NCI-H774 (cell line): ENCODE measurements around the gene TBCB.
"Not testable (repeated sequence)": the region's sequence is repeated elsewhere in the genome, so short reads cannot be mapped to it uniquely, and the experiment has no call there.

Source experiments
- DNase-seq: peaks from one replicate; lab custom pipeline; 2025; lab: John Stamatoyannopoulos, UW

The TBCB gene, protein sequence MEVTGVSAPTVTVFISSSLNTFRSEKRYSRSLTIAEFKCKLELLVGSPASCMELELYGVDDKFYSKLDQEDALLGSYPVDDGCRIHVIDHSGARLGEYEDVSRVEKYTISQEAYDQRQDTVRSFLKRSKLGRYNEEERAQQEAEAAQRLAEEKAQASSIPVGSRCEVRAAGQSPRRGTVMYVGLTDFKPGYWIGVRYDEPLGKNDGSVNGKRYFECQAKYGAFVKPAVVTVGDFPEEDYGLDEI

GRCh38 chr19:36115453-36116343 is at the start of gene TBCB:
Gene TBCB (plus strand): TSS chr19:36115468. CDS start chr19:36115561, 93 bp downstream.
- DNase-seq, result peak; percentile 79

- no peak for DNase-seq
Measured at GRCh38 chr19:36067681-36068080, 47.6 kb upstream of the TBCB start.

GRCh38 chr19:36068810-36069499 is 46.3 kb upstream of the TBCB start:
- not testable (repeated sequence) for DNase-seq

DNA sequence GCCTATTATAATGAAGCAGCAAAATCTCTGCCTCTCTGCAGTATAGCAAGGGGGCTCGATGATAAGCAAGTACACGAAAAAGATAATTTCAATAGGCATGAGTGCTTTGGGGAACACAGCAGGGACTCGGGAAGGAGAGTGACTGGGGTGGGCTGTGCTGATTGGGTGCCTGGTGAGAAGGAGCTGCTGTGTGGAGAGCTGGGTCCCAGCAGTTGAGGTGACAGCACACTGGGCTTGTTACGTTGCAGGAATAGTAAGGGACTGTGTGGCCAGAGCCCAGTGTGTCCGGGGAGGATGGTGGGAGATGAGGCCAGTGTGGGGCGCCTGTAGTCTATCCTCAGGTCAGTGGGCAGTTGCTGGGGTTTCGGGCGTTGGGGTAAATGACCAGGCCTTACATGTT is 43.2 kb upstream of the TBCB start:
- DNase-seq, result no peak

GRCh38 chr19:36073121-36073876 is 42.0 kb upstream of the TBCB start:
- DNase-seq, result no peak

- DNase-seq, result no peak
Measured at GRCh38 chr19:36079389-36079945, 35.8 kb upstream of the TBCB start.

- DNase-seq, result no peak
Measured at GRCh38 chr19:36081385-36081784, 33.9 kb upstream of the TBCB start.

GRCh38 chr19:36081894-36082293 is 33.4 kb upstream of the TBCB start:
- DNase-seq, result no peak

GRCh38 chr19:36082916-36083315 is 32.4 kb upstream of the TBCB start:
- no peak for DNase-seq

GRCh38 chr19:36084231-36085009 is 30.8 kb upstream of the TBCB start:
- no peak for DNase-seq

GRCh38 chr19:36086326-36086725 is 28.9 kb upstream of the TBCB start:
- no peak for DNase-seq

DNA sequence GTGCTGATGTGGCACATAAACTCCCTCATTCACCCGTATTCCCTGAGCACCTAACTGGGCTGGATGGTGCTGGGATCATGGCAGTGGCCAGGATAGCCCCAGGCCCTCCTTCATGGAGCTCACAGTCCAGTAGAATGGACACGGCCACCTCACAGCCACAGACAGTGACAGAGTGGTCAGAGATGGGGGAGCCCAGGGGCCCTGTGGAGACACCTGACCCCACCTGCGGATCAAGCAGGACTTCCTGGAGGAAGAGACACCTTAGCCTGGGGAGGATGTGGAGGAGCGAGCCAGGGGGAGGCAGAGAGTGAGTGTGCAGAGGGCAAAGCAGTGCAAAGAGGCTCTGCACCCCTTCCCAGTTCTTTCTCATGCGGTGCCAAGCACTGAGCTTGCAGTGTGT is 25.4 kb upstream of the TBCB start:
- no peak for DNase-seq

DNA sequence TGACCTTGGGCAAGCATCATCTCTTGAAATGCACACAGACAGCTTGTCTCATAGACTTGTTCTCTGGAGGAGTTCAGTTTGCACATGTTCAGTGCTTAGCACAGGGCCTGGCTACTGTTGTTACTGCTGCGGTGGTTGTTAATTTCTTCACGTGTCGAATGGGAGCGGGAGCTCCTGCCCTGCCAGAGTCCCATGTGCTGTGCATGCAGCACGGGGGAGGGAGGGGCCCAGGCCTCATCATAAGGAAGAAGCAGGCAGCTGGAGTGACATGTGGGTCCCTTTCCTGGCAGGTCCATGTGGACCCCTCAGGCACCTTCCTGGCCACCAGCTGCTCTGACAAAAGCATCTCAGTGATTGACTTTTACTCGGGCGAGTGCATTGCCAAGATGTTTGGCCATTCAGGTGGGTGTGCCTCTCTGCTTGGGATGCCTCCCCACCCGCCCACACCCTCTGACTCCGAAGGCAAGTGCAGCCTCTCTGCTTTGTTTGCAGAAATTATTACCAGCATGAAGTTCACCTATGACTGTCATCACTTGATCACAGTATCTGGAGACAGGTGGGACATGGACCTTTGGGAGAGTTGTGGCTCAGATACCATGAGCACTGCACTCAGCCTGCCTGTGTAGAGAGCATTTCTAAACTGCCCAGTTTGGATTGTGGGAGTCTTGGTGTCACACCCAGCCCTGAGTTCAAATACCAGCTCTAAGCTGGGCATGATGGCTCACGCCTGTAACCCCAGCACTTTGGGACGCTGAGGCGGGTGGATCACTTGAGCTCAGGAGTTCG is 24.2 kb upstream of the TBCB start:
- DNase-seq, result no peak

DNA sequence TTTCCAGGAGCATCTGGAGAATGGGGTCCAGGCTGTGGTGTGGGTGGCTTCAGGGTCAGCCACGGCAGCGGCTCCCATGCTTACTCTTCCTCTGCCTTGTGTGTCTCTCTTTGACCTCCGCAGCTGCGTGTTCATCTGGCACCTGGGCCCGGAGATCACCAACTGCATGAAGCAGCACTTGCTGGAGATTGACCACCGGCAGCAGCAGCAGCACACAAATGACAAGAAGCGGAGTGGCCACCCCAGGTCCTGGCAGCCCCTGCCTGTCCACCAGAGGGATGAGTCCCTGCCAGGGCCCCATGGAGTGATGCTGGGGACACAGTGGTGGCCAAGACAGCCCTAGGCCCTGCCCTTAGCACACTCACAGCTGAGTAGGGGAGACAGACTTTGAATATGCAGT is 22.7 kb upstream of the TBCB start:
- no peak for DNase-seq

GRCh38 chr19:36093146-36093662 is 22.1 kb upstream of the TBCB start:
- no peak for DNase-seq

GRCh38 chr19:36093687-36094086 is 21.6 kb upstream of the TBCB start:
- no peak for DNase-seq

DNA sequence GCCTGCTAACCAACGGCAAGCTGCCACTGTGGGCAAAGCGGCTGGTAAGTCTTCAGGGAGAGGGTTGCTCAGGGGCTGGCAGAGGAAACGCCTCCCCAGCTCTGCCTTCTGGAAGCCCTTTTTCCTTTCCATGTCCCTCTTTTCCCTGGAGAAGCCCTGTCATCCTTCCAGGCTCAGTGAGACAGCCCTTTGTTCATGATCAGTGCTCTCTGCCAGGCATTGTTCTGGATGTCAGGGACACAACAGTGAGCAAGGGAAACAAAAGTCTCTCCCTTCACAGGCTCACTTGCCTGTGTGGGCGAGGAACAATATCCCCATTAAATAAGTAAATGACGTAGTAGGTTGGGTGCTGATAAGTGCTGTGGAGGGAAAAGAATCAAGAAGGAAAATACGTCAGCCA is 18.2 kb upstream of the TBCB start:
- no peak for DNase-seq

DNA sequence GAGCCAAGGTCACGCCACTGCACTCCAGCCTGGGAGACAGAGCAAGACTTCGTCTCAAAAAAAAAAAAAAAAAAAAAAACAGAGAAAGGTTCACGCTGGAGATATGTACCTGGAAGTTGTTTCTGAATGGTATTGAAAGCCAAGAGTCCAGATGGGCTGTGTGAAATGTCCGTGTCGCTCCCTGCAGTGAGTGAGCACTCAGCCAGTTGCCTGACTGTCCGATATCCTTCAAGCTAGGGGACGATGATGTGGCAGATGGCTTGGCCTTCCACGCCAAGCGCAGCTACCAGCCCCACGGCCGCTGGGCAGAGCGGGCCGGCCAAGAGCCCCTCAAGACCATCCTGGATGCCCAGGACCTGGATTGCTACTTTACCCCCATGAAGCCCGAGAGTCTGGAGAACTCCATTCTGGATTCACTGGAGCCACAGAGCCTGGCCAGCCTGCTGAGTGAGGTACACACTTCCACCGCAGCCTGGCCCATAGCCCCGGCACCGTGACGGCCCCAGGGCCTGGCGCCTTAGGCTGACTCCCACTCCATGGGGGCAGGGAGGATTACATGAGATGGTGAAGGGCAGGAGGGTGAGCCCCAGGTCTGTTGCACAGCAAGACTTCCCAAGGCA is 16.0 kb upstream of the TBCB start:
- DNase-seq, result no peak

- no peak for DNase-seq
Measured at GRCh38 chr19:36100476-36100875, 14.8 kb upstream of the TBCB start.
